CD4-positive, CD25-positive, alpha-beta regulatory T cell (primary cell): ENCODE results near the gene GSDMA. TPM values are rescaled to one million over a fixed set of nuclear protein-coding genes. Genes with fewer than 3 reads are reported as not detected.

ENCODE experiments used
- ATAC-seq, 2 donors: fragments of 150-1000 bp; cut with Tn5 transposase; one replicate each; pipeline ENCODE4 v1.10.0; 2021; ENCODE audit warnings: low read depth in 2 of 2, moderate number of reproducible peaks in 2 of 2, moderate library complexity in 1 of 2
- DNase-seq, 3 donors: peaks; one replicate each; pipeline versions ENCODE4 v3.0.0 to v3.0.0-alpha.2; 2012 to 2022; ENCODE audit warnings: mixed read lengths in 1 of 3
- H3K27ac ChIP-seq: one replicate; pipeline ENCODE4 v1.7.0; 2013; ENCODE audit warnings: mild to moderate bottlenecking, low read length; ENCODE audit not compliant: insufficient read depth, poor library complexity, severe bottlenecking
- H3K27me3 ChIP-seq: one replicate; pipeline ENCODE4 v1.7.0; 2013; ENCODE audit warnings: low read length; ENCODE audit not compliant: control insufficient read depth, insufficient read depth
- H3K36me3 ChIP-seq: one replicate; pipeline ENCODE4 v1.7.0; 2013; ENCODE audit warnings: mild to moderate bottlenecking, low read length, moderate library complexity; ENCODE audit not compliant: control insufficient read depth, insufficient read depth
- H3K4me1 ChIP-seq: 2 replicates; pipeline ENCODE4 v1.7.0; 2013; ENCODE audit warnings: mild to moderate bottlenecking, low read length; ENCODE audit not compliant: insufficient read depth, control insufficient read depth, poor library complexity, severe bottlenecking
- H3K4me3 ChIP-seq: one replicate; pipeline ENCODE4 v1.7.0; 2013; ENCODE audit warnings: low read depth, mild to moderate bottlenecking, low read length, moderate library complexity
- H3K9me3 ChIP-seq, 2 experiments: 1 replicate in 1 of 2; 2 replicates in 1 of 2; pipeline ENCODE4 v1.7.0; 2013; ENCODE audit warnings: low read length in 2 of 2, mild to moderate bottlenecking in 1 of 2, moderate library complexity in 1 of 2; ENCODE audit not compliant: control insufficient read depth in 2 of 2
- H3K27ac Mint-ChIP-seq, 3 donors: one replicate each; pipeline ENCODE4 v1.8.0; 2020 to 2022; ENCODE audit warnings: mild to moderate bottlenecking in 3 of 3, mixed read lengths in 3 of 3, moderate library complexity in 2 of 3
- H3K27me3 Mint-ChIP-seq: one replicate; pipeline ENCODE4 v1.8.0; 2022; ENCODE audit warnings: mild to moderate bottlenecking, mixed read lengths
- H3K36me3 Mint-ChIP-seq: one replicate; pipeline ENCODE4 v1.8.0; 2020; ENCODE audit warnings: mixed read lengths
- H3K4me1 Mint-ChIP-seq, 4 donors: one replicate each; pipeline ENCODE4 v1.8.0; 2020 to 2022; ENCODE audit warnings: mixed read lengths in 4 of 4, mild to moderate bottlenecking in 1 of 4
- H3K4me3 Mint-ChIP-seq, 4 donors: one replicate each; pipeline ENCODE4 v1.8.0; 2020 to 2022; ENCODE audit warnings: mild to moderate bottlenecking in 4 of 4, mixed read lengths in 4 of 4, moderate library complexity in 3 of 4
- H3K9me3 Mint-ChIP-seq, 7 donors: one replicate each; pipeline ENCODE4 v1.8.0; 2020 to 2022; ENCODE audit warnings: mixed read lengths in 7 of 7, mild to moderate bottlenecking in 3 of 7, moderate library complexity in 2 of 7
- polyA plus RNA-seq, 4 donors: library from polyadenylated mRNA; unstranded; fragments of 300-500 nt; fragmentation: Illumina TruSeq; gene quantifications; one replicate each; pipeline ENCODE4 v1.2.3, GENCODE V29; 2021
- total RNA-seq: library from RNA; stranded (reverse); gene quantifications from one replicate; pipeline ENCODE4 v1.2.3, GENCODE V29; 2022

The GSDMA gene
- total and polyA plus RNA-seq, 5 donors from 2014 or later, result 1.1 to 2.8 (median 2.1) TPM

DNA sequence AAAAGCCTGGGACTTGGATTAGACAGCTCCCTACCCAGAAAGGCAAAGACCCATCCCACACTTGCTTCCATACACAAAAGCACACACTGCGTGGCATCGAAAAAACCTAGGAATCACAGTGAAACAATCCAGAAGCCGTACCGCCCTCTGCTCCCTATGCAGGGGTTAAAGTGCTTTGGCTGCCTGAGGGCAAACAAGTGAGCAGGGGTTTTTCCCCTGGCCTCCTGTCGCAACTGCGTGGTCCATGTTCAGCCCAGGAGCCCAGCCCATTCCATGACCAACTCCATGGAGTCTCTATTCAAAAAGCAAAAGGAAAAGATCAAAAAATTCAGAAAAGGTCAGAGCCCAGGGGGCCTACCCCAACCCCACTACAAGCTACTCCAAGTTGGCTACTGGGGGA is 40.8 kb upstream of the GSDMA start:
- Histone ChIP-seq H3K9me3 (no peaks in the 10 kb centered on the region), H3K4me1 (peaks cover 61% of the 10 kb centered on the region), H3K27ac (no peak overlapping the region), H3K4me3 (no peak overlapping the region), H3K36me3 (peaks cover 28% of the 10 kb centered on the region), H3K27me3 (no peaks in the 10 kb centered on the region)
- ATAC-seq, result no peak
- Mint-ChIP-seq H3K4me3 (peak overlapping the region in 2 of 4 donors; percentile 80 to 88), H3K27ac (peak overlapping the region in 2 of 3 donors; percentile 67 to 86), H3K9me3 (no peaks in the 10 kb centered on the region), H3K4me1 (peaks cover 5 to 77% (median 46%) of the 10 kb centered on the region in 4 donors), H3K36me3 (peaks cover 33% of the 10 kb centered on the region), H3K27me3 (peaks cover 4% of the 10 kb centered on the region)
- no peak for DNase-seq

DNA sequence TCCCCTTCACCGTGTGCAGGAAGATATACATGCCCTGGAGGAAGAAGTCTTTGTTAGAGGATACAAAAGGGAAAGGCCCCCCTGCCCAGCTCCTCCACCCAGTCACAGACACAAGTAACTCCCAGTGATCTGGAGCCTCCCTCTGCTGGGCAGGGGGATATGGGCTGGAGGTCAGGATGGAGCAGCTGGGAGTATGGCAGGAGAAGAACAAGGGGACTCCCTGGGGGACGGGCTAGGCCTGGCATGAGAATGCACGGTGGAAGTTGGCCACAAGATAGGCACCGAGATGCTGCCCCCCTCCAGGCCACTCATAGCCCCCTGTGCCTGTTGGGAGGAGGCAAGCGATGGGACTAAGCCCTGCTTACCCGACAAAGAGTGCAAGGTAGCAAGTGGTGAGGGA is 39.6 kb upstream of the GSDMA start:
- H3K27ac Mint-ChIP-seq, result peak overlapping the region in 2 of 3 donors; percentile 69 to 94
- no peak overlapping the region for H3K4me3 ChIP-seq
- H3K4me1 Mint-ChIP-seq, result peaks cover 0 to 84% (median 45%) of the 10 kb centered on the region in 4 donors
- peaks cover 29% of the 10 kb centered on the region for H3K36me3 Mint-ChIP-seq
- peaks cover 62% of the 10 kb centered on the region for H3K4me1 ChIP-seq
- H3K9me3 Mint-ChIP-seq, result no peaks in the 10 kb centered on the region
- no peaks in the 10 kb centered on the region for H3K27me3 Mint-ChIP-seq
- H3K9me3 ChIP-seq, result no peaks in the 10 kb centered on the region
- H3K27me3 ChIP-seq, result no peaks in the 10 kb centered on the region
- H3K4me3 Mint-ChIP-seq, result peak overlapping the region in 2 of 4 donors; percentile 70 to 80
- DNase-seq (no peak), ATAC-seq (no peak)
- no peak overlapping the region for H3K27ac ChIP-seq
- H3K36me3 ChIP-seq, result peaks cover 27% of the 10 kb centered on the region

DNA sequence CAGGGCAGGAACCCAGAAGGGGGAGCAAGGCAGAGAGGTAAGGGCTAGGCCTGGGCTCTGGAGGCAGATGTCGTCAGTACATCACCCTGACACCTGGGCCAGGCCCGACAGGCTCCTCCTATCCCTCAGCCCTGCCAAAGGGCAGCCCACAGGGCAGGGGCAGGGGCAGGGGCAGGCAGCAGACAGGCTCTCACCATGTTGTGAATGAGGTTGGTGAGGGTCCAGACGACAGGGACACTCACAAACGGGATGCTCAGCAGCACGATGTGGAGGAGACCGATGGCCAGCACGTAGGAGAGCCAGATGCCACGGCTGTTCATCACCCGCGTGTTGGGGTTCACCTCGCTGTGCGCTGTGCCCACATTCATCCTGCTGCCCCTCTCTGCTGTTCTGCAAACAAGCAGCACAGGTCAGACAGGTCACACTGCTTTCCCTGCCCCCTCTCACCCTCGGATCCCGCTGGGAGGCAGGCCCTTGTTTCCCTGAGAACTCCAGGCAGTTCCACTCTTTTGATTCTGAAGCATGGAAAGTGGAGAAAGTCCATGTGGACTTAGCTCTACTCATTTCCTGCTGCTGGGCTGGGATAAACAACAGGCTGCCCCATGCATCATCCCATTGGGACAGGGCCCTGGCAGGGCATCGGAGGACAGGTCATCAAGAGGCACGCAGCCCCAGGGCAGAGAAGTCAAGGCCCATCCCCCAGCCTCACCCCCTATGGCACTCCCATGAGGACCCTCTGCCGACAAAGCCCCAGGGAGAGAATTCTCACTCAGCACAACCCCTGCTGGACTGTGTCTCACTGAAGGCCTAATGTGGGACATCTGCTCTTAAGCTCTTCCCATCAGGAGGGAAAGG is 38.7 kb upstream of the GSDMA start:
- DNase-seq, result no peak
- peaks cover 56% of the 10 kb centered on the region for H3K4me1 ChIP-seq

DNA sequence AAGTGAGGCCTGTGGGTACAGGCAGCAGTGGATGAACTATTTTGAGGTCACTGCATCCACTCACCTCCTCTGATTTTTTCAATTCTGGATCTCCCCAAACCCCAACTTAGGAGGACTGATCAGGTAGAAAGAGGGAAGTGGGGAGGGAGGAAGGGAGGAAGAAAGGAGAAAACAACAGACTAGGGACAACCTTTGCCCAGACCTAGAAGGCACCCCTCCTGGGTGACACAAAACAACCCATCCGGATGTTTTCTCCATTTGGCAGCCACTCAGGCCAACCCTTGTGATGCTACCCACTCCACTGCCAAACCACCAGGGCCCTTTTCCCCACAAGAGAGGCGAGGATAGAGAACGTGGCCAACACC is 38.1 kb upstream of the GSDMA start:
- Histone ChIP-seq H3K27ac (peak overlapping the region; percentile 86), H3K4me3 (peak overlapping the region; percentile 89)
- H3K36me3 Mint-ChIP-seq, result peaks cover 29% of the 10 kb centered on the region

More for the DNA sequence above, 38.7 kb upstream of the GSDMA start:
- Histone ChIP-seq H3K4me3 (no peak overlapping the region), H3K27ac (no peak overlapping the region), H3K27me3 (no peaks in the 10 kb centered on the region), H3K36me3 (peaks cover 27% of the 10 kb centered on the region), H3K9me3 (no peaks in the 10 kb centered on the region)
- no peaks in the 10 kb centered on the region for H3K27me3 Mint-ChIP-seq
- peak overlapping the region in 2 of 3 donors; percentile 90 to 96 for H3K27ac Mint-ChIP-seq
- no peaks in the 10 kb centered on the region for H3K9me3 Mint-ChIP-seq
- peak overlapping the region; percentile 62 to 97 (median 92) for H3K4me3 Mint-ChIP-seq
- ATAC-seq, result no peak
- H3K36me3 Mint-ChIP-seq, result peaks cover 29% of the 10 kb centered on the region
- peaks cover 0 to 80% (median 45%) of the 10 kb centered on the region in 4 donors for H3K4me1 Mint-ChIP-seq

DNA sequence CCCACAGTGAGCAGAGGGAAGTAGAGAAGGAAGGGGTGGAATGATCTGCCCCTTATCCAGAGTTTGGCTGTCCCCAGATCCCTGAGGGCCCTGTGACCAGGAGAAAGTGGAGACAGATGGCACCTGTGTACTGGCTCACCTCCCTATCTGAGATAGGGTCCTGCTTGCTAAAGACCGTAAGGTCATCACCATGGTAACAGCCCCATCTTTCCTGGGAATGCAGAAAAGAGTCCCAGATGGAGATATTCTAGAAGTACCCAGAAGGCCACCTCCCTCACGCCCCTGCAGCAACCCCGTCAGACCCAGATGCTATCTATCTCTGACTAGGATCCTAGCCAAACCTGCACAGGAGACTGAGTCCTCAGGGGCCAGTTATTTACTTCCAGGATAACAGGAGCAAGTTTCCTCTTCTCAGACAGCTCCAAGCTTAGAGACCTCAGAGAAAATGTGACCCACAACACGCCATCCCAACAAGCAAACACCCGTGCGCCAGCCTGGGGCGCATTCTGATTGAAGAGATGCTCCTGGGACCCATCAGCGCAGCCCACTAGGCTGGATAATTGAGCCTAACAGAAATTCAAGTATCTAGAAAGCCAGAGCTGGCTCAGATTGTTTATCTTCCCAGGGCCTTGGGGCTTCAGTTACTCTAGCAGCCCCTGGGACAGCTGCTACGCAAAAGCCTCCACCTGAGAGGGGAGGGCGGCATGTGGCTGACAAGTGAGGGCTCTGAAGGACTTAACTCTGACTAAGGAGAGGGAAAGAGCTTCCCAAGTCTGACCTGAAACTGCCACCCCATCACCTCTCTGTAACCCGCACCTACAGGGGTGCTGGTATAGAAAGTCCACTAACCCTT is 37.3 kb upstream of the GSDMA start:
- no peaks in the 10 kb centered on the region for H3K27me3 Mint-ChIP-seq
- Histone ChIP-seq H3K36me3 (peaks cover 27% of the 10 kb centered on the region), H3K4me1 (peaks cover 56% of the 10 kb centered on the region), H3K4me3 (peak overlapping the region; percentile 89), H3K27me3 (no peaks in the 10 kb centered on the region), H3K9me3 (no peaks in the 10 kb centered on the region), H3K27ac (peak overlapping the region; percentile 86)
- H3K27ac Mint-ChIP-seq, result peak overlapping the region; percentile 76 to 96 (median 96)
- ATAC-seq (no peak), DNase-seq (no peak)
- peaks cover 0 to 72% (median 43%) of the 10 kb centered on the region in 4 donors for H3K4me1 Mint-ChIP-seq
- peaks cover 25% of the 10 kb centered on the region for H3K36me3 Mint-ChIP-seq
- H3K9me3 Mint-ChIP-seq, result no peaks in the 10 kb centered on the region
- peak overlapping the region; percentile 89 to 97 (median 94) for H3K4me3 Mint-ChIP-seq

More for the DNA sequence above, 38.1 kb upstream of the GSDMA start:
- Mint-ChIP-seq H3K27me3 (no peaks in the 10 kb centered on the region), H3K4me1 (peaks cover 0 to 78% (median 45%) of the 10 kb centered on the region in 4 donors), H3K4me3 (peak overlapping the region; percentile 89 to 97 (median 94)), H3K27ac (peak overlapping the region; percentile 80 to 96 (median 90)), H3K9me3 (no peaks in the 10 kb centered on the region)
- DNase-seq (no peak), ATAC-seq (no peak)
- Histone ChIP-seq H3K36me3 (peaks cover 27% of the 10 kb centered on the region), H3K9me3 (no peaks in the 10 kb centered on the region), H3K4me1 (peaks cover 56% of the 10 kb centered on the region), H3K27me3 (no peaks in the 10 kb centered on the region)

DNA sequence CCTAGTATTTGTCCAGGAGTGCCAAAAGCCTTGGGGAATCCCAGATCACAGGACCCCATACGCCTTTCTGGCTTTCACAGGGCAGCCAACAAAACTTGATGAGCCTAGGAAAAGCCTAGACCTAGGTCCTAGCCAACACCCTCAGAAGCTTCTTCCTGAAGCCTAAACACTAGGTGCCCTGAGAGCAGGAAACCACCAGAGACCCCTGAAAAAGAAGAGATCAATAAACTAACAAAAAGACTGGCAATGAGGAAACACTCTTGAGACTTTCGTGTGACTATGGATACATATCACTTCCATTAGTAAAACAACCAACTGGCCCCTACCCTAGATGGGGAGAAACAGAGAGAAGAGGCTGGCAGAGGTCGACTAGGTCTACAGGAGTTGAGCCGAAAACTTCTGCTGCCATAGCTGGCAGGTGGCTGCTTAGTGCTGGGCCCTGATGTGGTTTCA is 36.6 kb upstream of the GSDMA start:
- Mint-ChIP-seq H3K4me3 (peak overlapping the region; percentile 89 to 97 (median 94)), H3K36me3 (peaks cover 25% of the 10 kb centered on the region), H3K9me3 (no peaks in the 10 kb centered on the region), H3K27me3 (no peaks in the 10 kb centered on the region), H3K4me1 (peaks cover 0 to 66% (median 41%) of the 10 kb centered on the region in 4 donors), H3K27ac (peak overlapping the region; percentile 76 to 96 (median 96))
- Histone ChIP-seq H3K27ac (peak overlapping the region; percentile 86), H3K36me3 (peaks cover 25% of the 10 kb centered on the region), H3K4me1 (peaks cover 51% of the 10 kb centered on the region), H3K9me3 (no peaks in the 10 kb centered on the region), H3K27me3 (no peaks in the 10 kb centered on the region), H3K4me3 (peak overlapping the region; percentile 89)
- DNase-seq (no peak), ATAC-seq (no peak)

DNA sequence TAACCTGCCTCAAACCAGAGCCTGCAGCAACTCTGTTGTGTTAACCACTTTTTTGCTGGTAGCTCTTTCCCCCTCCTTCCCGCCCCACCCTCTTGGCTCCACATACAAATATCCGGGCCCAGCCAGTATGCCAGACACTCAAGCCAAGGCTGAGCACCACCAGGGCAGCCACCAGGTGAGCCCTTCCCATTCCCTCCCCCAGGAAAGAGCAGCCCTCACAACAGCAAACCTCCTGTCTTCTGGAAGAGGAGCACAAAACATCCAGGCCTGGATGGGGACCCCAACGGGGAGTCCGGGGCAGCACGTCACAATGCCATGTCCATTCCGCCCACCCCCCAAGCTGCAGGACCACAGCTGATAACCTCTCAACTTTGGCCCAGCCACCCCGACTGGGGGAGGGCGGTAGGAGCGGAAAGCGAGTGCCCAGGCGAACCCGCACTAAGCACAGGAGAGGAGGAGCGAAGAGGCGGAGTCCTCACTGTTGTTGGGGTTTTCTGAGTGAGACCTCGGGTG is 36.2 kb upstream of the GSDMA start:
- H3K36me3 ChIP-seq, result peaks cover 22% of the 10 kb centered on the region
- no peaks in the 10 kb centered on the region for H3K27me3 ChIP-seq
- peaks cover 20% of the 10 kb centered on the region for H3K36me3 Mint-ChIP-seq
- H3K27me3 Mint-ChIP-seq, result no peaks in the 10 kb centered on the region
- DNase-seq, result peak; percentile 39 to 89 (median 72)
- H3K4me3 ChIP-seq, result peak overlapping the region; percentile 89
- peaks cover 49% of the 10 kb centered on the region for H3K4me1 ChIP-seq
- H3K27ac Mint-ChIP-seq, result peak overlapping the region; percentile 76 to 96 (median 96)
- peaks cover 0 to 61% (median 37%) of the 10 kb centered on the region in 4 donors for H3K4me1 Mint-ChIP-seq
- no peaks in the 10 kb centered on the region for H3K9me3 Mint-ChIP-seq
- peak overlapping the region; percentile 86 for H3K27ac ChIP-seq
- ATAC-seq, result peak; percentile 62 to 67
- H3K4me3 Mint-ChIP-seq, result peak overlapping the region; percentile 89 to 97 (median 94)
- no peaks in the 10 kb centered on the region for H3K9me3 ChIP-seq
